GM19372 (cell line): ENCODE results near the gene BACH1.
"Not testable (repeated sequence)": the region's sequence is repeated elsewhere in the genome, so short reads cannot be mapped to it uniquely, and the experiment has no call there.

Experiments
- ATAC-seq: cut with Tn5 transposase; IDR thresholded peaks from one replicate; pipeline ENCODE4 v1.9.1; 2021; ENCODE audit warnings: mild to moderate bottlenecking, low read depth, moderate library complexity; ENCODE audit not compliant: unreplicated experiment

Gene BACH1

GRCh38 chr21:29340228-29340627, 41.5 kb downstream of the BACH1 start:
- ATAC-seq, result no peak

- no peak for ATAC-seq
Measured at GRCh38 chr21:29342363-29342957, 43.7 kb downstream of the BACH1 start.

GRCh38 chr21:29343519-29343918, 44.8 kb downstream of the BACH1 start:
- no peak for ATAC-seq

- ATAC-seq, result no peak
Measured at GRCh38 chr21:29346281-29346680, 47.6 kb downstream of the BACH1 start.

- ATAC-seq, result no peak
Measured at GRCh38 chr21:29346771-29347170, 48.0 kb downstream of the BACH1 start.

- no peak for ATAC-seq
Measured at GRCh38 chr21:29347274-29347681, 48.6 kb downstream of the BACH1 start.

- ATAC-seq, result no peak
Measured at GRCh38 chr21:29349702-29350101, 51.0 kb downstream of the BACH1 start.

DNA sequence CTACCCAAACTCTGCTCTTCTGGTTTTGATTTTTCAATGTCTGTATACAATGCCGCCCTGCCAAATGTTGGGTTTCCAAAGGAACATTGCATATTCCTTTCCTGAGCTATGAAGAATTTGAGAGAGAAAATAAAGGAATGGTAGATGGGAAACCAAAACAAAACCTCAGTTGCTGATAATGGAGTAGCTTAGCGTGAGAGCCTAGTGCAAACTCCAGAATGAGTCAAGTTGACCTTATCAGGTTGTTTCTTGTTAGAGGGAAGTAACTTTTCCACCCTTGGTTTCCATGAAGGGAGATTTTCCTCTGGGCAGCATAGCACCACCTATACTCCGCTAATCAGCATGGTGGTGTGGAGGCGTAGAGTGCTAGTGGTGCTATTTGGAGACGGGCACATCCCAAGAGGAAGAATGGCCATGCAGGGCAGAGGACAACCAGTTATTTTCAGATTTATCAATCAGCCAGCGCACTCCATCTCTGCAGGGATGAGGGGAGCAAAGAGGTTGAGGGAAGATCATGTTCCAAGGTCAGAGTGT, 51.6 kb downstream of the BACH1 start:
- ATAC-seq, result no peak

GRCh38 chr21:29351691-29352090, 53.0 kb downstream of the BACH1 start:
- no peak for ATAC-seq

DNA sequence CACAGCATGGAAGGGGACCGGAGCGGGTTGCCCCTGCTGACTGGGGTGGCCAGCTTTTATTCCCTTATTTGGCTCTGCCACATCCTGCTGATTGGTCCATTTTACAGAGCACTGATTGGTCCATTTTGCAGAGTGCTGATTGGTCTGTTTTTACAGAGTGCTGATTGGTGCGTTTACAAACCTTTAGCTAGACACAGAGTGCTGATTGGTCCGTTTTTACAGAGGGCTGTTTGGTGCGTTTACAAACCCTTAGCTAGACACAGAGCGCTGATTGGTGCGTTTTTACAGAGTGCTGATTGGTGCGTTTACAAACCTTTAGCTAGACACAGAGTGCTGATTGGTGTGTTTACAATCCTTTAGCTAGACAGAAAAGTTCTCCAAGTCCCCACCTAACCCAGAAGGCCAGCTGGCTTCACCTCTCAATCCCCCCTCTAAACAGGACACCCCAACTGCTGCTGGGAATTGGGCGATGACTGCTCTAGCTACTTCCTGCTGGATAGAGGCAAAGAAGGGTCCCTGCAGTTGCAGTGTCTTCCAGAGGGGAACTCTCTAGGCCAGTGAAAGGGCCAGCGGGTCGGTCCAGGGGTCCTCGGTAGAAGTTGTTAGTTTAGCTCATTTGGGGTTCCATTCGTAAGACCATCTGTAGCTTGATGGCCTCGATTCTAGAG, 56.5 kb downstream of the BACH1 start:
- not testable (repeated sequence) for ATAC-seq

DNA sequence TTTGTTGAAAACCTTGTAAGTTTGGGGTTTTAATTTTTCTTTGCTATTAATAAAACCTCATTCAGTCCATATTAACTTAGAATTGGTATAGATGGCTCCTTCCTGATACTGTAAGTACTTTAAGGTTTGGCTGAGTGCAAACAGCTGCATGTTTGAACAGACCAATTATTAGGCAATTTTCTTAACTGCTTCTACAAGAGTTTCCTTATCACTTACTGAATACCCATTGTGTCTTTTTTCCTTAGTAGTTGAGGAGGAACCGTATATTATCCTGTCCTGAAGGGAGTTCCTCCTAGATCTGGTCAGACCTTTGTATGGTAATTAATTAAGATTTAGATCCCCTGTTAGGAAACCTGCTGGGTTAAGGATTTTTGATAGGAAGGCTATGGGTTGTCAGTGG, 57.6 kb downstream of the BACH1 start:
- ATAC-seq, result not testable (repeated sequence)

DNA sequence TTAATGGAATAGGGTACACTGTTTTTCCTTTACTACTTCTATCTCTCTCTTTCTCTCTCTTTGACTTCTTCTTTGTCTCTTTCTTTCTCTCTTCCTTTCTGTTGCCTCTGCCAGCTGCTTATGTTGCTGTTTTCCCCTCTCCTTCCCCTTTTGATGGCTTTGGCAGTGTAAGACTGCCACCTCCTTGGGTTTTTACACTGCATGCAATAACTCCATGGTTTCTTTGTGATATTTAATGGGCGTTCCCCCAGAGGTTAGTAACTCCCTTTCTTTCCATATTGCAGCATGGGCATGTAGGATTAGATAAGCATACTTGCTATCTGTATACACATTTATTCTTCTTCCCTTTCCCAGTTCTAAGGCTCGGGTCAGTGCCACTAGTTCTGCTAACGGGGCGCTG, 58.1 kb downstream of the BACH1 start:
- not testable (repeated sequence) for ATAC-seq

GRCh38 chr21:29359718-29360117, 61.0 kb downstream of the BACH1 start:
- no peak for ATAC-seq

DNA sequence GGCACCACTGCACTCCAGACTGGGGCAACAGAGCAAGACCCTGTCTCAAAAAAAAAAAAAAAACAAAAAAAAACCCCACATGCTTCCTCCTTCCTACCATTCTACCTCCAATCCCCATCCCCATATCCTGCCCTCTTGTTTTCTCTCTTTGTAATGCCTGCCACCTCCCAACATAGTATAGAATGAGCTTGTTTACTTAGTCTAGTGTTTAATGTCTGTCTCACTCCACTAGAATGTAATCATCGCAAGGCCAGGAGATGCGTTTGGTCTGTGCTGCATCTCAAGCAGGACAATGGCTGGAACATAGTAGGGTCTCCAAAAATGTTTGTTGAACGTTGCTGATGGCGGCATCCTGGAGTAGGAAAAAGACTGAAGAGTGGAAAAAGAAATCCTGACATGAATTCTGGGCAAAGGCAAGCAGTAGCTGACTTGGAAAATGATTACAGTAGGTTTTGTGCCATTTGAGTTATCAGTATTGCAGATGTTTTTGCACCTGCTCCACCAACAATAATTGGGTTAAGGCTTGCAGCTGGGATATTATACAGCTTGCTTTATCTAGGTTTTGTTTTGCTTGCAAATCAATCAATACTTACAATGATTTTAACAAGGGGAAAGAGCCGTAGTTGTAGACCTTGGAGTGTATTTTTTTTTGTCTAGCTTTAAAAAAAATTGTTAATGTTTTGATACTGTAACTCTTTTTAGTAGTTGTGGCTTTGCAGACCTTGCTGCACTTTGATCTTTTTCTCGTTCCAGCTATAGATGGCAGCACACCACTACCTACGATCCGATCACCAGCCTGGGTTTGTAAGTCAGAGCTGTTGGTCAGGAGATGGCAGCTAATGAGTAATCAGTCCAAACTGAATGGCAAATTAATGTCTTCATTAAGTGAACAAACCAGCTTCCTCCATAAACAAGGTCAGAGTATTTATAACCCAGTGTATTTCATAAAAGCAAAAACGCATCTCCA, 62.4 kb downstream of the BACH1 start:
- no peak for ATAC-seq

- no peak for ATAC-seq
Measured at GRCh38 chr21:29362758-29363157, 64.0 kb downstream of the BACH1 start.

- ATAC-seq, result no peak
Measured at GRCh38 chr21:29365661-29366265, 67.0 kb downstream of the BACH1 start.

GRCh38 chr21:29366532-29366931, 67.8 kb downstream of the BACH1 start:
- ATAC-seq, result no peak

GRCh38 chr21:29367335-29367734, 68.6 kb downstream of the BACH1 start:
- no peak for ATAC-seq

- no peak for ATAC-seq
Measured at GRCh38 chr21:29368906-29369305, 70.2 kb downstream of the BACH1 start.

- ATAC-seq, result no peak
Measured at GRCh38 chr21:29371464-29371863, 72.7 kb downstream of the BACH1 start.
